ENCODE data around the gene C1QTNF4. TPM values are rescaled to one million over a fixed set of nuclear protein-coding genes. Genes with fewer than 3 reads are reported as not detected.

Gene C1QTNF4
- total and polyA plus RNA-seq, 9 of the 15 experiments (the other 6 are each of a cell fraction or from before 2014, with no cell fraction given), result not detected

GRCh38 chr11:47642099-47642855, 48.1 kb upstream of the C1QTNF4 start, which contains the start of gene MTCH2 (continued):
- TF ChIP-seq ZNF740 (CRISPR knock-in tag; IDR thresholded peaks at IDR 0.05) (peak; percentile 87), ZNF740 (tag; IDR thresholded peaks at IDR 0.05) (peak in 1 of 2 experiments; percentile 87; a peak in 2 of 4 replicates), GTF3C2 (IDR thresholded peaks at IDR 0.05; ENCODE audit: borderline replicate concordance, extremely low read depth, insufficient read length) (no peak), MAX (CRISPR knock-in tag; IDR thresholded peaks at IDR 0.05) (peak; percentile 96), RNF2 (IDR thresholded peaks at IDR 0.05) (0 out of 2 replicates have a peak, but pooled peaks have one; percentile 27), ZNF133 (CRISPR knock-in tag; IDR thresholded peaks at IDR 0.05) (no peak), IRF1 (CRISPR knock-in tag; IDR thresholded peaks at IDR 0.05; ENCODE audit: borderline replicate concordance) (no peak), PML (IDR thresholded peaks at IDR 0.05; ENCODE audit: low read length) (peak; percentile 17; the same call in 1 of the 2 replicates), ZBTB9 (CRISPR knock-in tag; IDR thresholded peaks at IDR 0.05) (peak; percentile 75), SREBF1 (IDR thresholded peaks at IDR 0.05; ENCODE audit: borderline replicate concordance, low read depth, low read length) (no peak), RBM14 (IDR thresholded peaks at IDR 0.05; ENCODE audit: borderline replicate concordance, insufficient read depth, low read depth, low read length) (no peak), CHAMP1 (IDR thresholded peaks at IDR 0.05) (no peak), KLF10 (CRISPR knock-in tag; IDR thresholded peaks at IDR 0.05) (no peak), ZNF696 (CRISPR knock-in tag; conservative IDR thresholded peaks at IDR 0.05) (no peak), XRCC5 (IDR thresholded peaks at IDR 0.05; ENCODE audit: low read depth, low read length) (no peak), EHMT2 (IDR thresholded peaks at IDR 0.05) (no peak), ERF (CRISPR knock-in tag; IDR thresholded peaks at IDR 0.05) (no peak)

Measured in K562 (cell line).